Stromal cell of bone marrow (primary cell): Measurements from ENCODE around the gene GTF2IRD1.
"Not testable (repeated sequence)": the region's sequence is repeated elsewhere in the genome, so short reads cannot be mapped to it uniquely, and the experiment has no call there.

Source experiments
- DNase-seq: peaks from one replicate; pipeline ENCODE4 v3.0.0-alpha.2; 2012; ENCODE audit warnings: low read depth

The GTF2IRD1 gene

DNA sequence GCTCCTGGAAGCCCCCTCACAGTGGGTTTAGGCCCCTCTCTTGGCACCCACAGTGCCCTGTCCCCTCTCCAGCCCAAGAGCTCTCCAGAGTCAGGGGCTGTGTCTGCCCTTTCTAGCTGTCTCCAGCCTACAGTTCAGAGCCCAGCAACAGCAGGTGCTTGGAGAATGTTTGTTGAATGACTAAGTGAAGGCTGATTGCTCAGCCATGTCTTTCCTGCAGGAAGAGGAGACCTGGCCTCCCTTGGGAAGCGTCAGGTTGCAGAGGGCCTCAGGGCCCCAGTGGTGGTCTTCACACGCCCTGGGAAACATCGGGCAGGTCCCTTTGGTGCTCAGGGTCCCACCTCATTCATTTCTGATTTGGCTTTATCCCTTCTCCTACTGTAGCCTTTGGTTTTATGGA is 62.5 kb downstream of the GTF2IRD1 start:
- DNase-seq = no peak

DNA sequence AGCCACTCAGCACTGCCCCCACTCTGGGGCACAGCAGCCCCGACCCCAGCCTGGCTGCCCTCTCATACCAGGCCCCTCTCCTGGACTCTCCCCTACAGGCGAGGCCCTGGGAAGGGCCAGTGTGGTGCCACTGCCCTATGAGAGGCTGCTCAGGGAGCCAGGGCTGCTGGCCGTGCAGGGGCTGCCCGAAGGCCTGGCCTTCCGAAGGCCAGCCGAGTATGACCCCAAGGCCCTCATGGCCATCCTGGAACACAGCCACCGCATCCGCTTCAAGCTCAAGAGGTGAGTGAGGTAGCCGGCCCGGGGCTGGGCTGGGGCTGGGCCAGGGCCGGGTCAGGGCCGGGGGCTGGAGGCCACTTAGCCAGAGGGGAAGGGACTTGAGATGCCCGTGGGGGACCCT is 64.3 kb downstream of the GTF2IRD1 start:
- no peak for DNase-seq

DNA sequence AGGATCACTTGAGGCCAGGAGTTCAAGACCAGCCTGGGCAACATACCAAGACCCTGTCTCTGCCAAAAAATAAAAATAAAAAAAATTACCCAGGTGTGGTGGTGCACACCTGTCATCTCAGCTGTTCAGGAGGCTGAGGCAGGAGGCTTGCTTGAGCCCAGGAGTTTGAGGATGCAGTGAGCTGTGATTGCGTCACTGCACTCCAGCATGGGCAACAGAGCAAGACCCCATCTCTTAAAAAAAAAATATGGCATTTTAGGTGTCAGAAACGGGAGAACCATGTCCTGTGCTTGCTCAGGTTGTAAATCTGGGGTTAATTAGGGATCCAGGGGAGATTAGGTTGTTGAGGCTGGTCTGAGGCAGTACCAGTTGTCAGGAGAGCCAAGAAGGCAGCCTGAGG is 64.9 kb downstream of the GTF2IRD1 start:
- no peak for DNase-seq

DNA sequence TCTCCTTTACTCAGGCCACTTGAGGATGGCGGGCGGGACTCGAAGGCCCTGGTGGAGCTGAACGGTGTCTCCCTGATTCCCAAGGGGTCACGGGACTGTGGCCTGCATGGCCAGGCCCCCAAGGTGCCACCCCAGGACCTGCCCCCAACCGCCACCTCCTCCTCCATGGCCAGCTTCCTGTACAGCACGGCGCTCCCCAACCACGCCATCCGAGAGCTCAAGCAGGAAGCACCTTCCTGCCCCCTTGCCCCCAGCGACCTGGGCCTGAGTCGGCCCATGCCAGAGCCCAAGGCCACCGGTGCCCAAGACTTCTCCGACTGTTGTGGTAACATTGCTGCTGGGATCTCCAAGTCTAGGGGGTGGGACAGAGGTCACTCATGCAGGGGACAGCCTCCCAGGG is 65.7 kb downstream of the GTF2IRD1 start:
- no peak for DNase-seq

DNA sequence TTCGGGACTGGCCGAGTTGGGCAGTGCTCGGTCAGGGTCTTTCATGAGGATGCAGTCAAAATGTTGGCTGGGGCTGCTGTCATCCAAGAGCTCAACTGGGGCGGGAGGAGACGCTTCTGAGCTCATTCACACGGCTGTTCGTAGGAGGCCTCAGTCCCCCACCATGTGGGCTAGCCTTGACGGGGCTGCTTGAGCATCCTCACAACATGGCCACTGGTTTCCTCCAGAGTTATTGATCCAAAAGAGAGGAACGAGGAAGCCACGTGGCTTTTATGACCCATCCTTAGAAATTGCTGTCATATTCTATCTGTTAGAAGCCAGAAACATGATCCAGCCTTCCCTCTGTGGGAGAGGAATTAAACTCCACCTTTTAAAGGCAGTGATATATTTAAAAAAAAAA is 68.1 kb downstream of the GTF2IRD1 start:
- no peak for DNase-seq

DNA sequence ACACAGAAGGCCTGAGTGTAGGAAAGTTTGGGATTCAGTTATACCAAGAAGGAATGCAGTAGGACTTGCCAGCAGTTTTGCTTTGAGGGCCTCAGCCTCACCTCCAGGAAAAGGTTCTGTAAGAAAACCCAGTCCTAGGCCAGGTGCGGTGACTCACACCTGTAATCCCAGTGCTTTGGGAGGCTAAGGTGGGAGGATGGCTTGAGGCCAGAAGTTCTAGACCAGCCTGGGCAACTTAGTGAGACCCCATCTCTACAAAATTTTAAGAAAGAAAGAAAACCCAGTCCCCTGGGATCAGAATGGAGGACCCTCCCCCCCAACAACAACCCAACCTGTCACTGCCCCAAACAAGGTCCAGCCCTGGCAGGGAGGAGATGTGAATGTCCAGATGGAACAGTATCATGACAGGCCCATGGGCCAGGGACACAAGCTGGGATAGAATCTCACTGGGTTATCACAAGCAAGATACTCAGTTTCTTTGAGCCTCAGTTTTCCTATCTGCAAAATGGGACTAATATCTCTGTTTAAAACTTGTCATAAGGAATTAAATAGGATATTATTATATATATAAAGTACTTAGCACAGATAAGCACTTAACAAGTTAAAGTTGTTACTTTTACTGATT is 68.7 kb downstream of the GTF2IRD1 start:
- no peak for DNase-seq

DNA sequence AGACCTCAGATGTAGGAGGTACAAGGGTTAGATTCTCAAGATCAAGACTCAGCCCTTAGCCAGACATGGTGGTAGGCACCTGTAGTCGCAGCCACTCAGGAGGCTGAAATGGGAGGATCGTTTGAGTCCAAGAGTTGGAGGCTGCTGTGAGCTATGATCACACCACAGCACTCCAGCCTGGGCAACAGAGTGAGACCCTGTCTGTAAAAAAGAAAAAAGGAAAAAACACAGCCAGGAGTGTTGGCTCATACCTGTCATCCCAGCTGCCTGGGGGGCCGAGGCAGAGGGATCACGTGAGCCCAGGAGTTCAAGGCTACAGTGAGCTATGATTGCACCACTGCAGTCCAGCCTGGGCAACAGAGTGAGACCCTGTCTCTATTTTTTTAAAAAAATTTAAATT is 69.3 kb downstream of the GTF2IRD1 start:
- no peak for DNase-seq

DNA sequence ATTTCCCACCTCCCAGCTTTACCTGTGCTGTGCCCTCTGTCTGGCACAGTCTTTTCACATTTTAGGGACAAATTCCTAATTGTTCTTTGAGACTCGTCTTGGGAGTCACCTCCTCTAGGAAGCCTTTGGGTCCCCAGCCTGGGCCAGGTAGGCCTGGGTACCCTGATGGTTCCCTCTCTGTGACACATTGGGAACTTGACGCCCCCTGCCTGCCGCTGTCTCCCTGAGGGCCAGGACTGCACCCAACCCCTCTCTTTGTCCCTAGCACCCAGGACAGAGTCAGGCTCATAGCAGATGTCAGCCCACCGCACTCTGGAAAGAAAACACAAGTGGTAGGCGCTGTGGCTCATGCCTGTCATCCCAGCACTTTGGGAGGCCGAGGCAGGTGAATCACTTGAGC is 71.4 kb downstream of the GTF2IRD1 start:
- DNase-seq = no peak

DNA sequence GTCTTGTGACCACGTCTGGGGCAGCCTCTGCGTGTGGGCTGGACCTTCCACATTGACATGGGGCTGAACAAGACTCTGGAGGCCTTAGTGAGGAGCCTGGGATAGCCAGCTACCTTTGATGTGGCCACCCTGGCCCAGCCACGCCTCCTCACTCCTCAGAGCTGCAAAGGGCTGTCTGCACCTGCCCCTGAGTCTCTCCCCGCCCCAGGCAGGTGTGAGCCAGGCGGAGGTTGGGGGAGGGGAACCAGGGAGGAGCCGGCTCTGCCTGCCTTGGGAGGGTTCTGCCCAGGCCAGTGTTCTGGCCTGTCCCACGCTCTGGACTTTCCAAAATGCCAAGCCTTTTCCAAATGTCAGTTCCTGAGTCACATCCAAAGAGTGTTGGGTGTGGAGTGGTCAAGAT is 72.2 kb downstream of the GTF2IRD1 start:
- no peak for DNase-seq

DNA sequence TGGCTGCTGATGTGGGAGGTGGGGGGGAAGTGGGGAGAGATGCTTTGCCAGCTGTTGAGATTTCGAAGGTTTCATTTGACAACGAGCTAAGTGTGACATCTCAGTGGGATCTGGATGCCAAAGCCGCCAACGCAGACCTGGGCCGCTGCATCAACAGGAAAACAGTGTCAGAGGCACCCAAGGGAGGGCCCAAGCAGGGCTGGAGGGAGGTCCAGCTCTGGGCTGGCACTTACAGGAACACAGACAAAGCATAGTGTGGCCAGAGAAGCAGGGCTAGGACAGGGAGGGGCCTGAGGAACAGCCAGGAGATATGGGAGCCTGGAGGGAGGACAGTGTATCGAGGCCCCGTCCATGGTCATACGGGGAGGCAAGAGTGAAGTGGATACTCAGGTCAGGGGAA is 73.1 kb downstream of the GTF2IRD1 start:
- DNase-seq = no peak

DNA sequence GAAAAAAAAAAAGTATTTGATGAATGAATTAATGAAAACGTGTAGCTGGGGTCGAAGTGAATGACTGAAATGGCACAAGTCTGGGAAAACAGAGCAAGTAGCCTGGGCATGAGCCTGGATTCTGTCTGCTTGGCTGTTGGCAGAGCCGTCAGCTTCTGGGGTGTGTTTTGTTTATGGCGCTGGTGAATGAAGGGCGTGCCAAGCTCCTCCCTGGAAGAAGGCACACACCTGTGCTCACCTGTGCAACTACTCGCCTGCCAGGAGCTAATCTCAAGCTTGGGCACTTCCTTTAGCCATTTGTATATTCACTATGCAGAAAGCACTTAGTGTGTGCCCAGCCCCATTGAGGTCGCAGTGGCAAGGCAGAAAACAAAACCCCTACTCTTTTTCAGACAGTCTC is 74.1 kb downstream of the GTF2IRD1 start:
- no peak for DNase-seq

DNA sequence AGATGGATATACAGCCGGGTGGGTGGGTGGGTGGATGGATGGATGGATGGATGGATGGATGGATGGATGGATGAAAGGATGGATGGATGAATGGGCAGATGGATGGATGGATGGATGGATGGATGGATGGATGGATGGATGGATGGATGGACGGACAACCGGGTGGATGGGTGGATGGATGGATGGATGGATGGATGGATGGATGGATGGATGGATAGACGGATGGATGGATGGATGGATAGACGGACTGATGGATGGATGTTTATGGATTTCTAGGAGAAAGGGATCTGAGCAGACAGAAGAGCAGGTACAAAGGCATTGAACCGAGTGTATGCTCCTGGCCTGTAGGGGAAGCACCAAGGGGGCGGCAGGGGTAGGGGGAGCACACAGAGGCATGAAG is 75.1 kb downstream of the GTF2IRD1 start:
- not testable (repeated sequence) for DNase-seq

DNA sequence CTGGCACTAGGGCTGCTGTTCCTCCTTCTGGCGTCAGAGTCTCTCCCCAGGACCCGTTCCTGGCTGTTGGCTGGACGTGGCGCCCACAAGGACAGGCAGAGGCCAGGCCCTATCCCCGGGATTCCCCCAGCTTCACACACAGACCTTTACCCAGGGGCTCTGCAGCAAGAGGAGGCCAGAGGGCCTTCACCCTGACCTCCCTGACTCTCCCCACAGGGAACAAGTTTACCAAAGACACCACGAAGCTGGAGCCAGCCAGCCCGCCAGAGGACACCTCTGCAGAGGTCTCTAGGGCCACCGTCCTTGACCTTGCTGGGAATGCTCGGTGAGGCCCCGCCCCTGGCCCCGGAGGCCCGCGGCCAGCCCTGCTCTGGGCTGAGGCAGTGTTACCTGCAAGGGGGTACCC is 82.2 kb downstream of the GTF2IRD1 start:
- no peak for DNase-seq

DNA sequence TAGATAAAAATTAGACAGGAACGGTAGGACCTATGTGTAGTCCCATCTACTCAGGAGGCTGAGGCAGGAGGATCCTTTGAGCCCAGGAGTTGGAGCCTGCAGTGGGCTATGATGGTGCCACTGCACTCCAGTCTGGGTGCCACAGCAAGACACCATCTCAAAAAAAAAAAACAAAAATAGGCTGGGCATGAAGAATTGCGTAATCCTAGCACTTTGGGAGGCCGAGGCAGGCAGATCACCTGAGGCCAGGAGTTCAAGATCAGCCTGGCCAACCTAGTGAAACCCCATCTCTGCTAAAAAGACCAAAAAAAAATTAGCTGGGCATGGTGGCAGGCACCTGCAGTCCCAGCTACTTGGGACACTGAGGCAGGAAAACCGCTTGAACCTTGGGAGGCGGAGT is 88.2 kb downstream of the GTF2IRD1 start:
- DNase-seq = not testable (repeated sequence)

DNA sequence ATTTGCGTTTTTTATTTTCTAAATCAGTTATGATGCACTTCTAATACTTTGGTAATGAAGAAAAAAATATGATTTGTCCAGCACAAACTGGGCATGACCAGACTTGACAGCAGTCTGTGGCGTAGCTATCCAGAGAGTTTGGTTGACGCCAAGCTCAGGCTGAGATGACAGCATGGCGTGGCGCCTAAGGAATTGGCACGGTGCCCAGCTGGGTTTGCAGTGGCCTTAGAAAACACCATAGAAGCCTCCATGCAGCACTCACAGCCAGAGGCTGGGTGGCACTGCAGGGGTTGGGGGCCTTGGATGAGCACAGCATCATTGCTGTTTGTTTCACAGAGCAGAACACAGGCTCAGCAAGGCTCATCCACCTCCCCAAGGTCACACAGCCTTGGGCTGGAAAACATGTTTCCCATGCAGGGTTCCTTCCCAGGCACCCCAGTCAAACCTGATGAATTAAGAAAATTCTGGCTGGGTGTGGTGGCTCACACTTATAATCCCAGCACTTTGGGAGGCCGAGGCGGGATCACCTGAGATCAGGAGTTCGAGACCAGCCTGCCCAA is 88.9 kb downstream of the GTF2IRD1 start:
- DNase-seq = no peak

DNA sequence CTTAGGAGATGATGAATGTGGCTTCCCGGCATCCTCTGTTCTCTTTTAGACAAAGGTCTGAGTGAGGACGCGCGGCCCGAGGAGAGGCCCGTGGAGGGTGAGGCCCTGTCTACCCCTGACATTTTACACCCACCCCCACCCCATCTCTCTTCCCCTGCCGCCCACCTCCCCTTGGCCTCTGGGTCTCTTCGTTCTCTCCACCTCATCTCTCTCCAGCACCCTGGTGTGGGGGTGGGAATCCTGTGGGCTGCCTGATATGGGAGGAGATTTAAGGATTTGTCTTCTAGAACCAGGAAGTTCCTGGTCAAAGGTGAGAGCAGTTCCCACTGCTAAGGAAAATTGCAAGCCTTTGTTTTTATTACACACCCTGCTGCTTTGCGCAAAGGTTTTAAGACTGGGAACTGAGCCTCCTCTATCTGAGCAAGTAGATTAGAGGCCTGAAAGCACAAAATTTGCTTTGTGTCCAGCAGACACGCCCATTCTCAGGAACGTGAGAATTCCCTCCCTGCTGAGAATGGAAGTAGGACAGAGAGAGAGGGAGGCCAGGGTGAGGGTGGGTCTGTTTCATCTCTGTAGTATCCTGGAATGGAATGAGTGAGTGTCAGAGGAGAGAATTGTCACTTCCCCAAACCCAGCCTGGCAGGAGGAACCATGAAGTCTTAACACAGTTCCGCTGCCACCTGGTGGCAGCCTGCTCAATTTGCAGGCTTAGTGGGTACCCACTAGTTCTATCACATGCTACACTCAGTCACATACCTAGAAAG is 91.2 kb downstream of the GTF2IRD1 start:
- peak; percentile 6 for DNase-seq

DNA sequence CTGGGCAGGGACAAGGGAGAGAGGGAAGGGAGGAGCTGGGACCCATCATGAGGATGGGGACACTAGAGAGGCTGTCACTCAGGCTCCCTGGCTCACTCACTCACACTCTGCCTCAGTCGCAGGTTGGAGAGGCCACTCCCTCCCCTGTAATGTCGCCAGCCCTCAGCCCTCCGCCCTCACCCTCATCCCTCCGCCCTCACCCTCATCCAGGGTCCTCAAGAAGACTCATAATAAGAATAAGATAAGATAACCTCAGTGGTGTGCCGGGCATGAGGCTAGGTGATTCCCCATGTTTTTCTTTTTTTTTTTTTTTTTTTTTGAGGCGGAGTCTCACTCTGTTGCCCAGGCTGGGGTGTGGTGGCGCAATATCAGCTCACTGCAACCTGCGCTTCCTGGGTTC is 92.2 kb downstream of the GTF2IRD1 start:
- DNase-seq = no peak

DNA sequence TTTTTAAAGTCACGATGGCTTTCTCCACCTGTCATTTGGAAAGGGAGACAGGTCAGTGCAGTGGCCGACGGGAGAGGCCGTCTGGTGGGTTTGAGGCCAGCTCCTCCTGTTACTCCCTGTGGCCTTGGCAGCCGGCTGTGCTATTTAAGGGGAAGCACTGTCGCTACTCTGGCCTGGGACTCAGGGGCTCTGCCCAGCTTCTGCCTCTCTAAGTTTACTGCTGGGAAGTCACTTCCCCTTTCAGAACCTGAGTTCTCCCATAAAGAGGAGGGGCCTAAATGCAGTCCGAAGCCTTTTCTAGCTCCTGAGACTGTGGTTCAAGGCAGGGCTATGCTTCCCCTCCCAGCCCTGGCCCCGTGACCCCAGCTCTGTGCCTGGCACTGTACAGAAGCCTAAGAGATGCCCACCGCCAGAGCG is 99.9 kb downstream of the GTF2IRD1 start:
- DNase-seq = not testable (repeated sequence)

DNA sequence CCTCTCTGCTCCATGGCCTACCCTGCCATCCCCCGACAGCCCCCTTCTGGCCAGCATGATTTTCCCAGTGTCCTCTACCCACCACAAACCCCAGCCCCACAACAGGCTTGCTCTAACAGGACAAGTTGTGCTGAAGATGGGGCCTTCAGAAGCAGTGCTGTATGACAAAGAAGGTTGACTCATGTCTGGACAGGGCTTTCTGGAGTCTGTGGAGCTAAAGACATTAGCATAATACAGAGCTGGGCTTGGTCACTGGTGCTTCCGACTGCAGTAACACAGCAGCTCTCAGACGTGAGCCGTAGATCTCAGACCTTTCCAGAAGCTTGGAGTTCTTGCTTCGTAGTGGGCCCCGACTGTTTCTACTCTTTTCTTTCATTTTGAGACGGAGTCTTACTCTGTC is 100.5 kb downstream of the GTF2IRD1 start:
- DNase-seq = no peak

DNA sequence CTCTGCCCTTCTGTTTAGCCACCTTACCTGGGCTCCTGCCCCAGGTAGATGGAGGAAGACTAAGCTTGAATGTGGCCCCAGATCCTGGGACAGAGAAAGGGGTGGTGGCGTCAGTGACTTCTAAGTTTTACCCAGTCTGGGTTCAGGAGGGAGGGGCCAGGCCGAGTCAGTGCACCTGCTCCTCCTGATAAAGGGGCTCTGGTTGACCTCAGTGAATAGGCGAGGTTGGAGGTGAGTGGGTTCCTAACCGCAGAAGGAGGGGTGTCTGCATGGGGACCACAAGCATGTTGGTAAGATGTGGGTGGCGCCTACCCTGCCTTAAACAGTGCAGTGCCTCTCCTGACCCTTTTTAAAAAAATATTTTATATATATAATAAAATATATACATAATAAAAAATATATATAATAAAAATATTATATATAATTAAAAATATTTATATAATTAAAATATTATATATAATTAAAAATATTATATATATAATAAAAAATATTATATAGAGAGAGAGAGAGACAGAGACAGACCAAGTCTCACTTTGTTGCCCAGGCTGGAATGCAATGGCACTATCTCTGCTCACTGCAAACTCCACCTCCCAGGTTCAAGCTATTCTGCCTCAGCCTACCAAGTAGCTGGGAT is 106.5 kb downstream of the GTF2IRD1 start:
- DNase-seq = no peak

DNA sequence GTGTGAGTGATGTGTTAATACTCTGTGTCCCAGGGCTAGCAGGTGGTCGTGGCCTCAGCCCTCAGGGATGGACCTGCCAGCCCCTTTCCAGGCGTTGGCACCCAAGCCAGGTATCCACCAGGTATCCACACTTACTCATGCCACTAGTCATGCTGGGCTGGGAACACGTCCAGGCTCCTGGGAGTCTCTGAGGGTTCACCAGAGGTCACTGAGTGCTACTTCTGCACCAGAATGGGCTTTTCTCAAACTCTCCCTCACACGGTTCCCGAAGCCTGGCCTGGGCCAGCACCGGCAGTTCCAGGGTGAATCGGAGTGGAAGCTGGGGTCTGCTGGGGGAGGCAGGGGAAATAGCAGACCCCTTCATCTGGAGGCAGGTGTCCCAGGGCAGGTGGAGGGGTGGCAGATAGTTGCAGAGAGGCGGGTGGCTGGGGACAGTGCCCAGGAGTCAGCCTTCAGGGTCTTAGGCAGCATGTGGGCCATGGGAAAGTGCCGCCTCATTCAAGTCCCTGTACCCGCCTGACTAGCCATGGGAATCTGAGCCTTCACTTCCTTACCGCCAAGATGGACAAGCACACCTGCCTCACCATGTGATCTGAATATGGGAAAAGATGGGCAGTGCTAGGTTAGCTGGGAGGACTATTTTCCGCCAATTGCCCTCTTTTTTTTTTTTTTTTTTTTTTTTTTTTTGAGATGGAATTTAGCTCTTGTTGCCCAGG is 108.3 kb downstream of the GTF2IRD1 start:
- DNase-seq = no peak

DNA sequence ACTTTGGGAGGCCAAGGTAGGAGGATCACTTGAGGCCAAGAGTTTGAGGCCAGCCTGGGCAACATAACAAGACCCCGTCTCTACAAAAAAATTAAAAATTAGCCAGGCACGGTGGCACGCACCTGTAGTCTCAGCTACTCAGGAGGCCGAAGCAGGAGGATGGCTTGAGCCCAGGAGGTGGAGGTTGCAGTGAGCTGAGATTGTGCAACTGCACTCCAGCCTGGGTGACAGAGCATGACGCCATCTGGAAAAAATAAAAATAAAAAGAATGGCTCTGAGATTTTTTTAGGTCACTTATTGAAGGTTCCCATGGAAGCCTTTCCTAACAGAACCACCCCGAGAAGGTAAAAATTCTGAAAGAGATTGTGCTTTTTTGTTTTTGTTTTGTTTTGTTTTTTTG is 109.9 kb downstream of the GTF2IRD1 start:
- DNase-seq = not testable (repeated sequence)

DNA sequence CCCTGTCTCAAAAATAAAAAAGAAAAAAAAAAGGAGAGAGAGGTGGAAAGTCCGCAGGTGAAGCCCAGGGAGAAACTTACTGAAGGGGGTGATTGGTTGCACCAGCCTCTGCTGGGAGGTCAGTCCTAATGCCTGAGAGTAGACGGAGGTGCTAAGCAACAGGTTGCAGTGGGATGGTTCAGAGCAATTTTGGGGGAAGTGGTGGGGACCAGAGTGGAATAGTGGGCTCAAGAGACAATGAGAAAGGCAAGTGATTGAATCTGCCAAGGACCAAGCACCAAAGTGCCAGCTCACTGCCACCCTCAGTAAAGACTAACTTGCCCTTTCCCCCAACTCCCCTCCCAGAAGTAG is 113.6 kb downstream of the GTF2IRD1 start:
- no peak for DNase-seq
